ENCODE results near the gene TFDP2.
"Not testable (repeated sequence)": the region's sequence is repeated elsewhere in the genome, so short reads cannot be mapped to it uniquely, and the experiment has no call there.

TFDP2 gene

DNA sequence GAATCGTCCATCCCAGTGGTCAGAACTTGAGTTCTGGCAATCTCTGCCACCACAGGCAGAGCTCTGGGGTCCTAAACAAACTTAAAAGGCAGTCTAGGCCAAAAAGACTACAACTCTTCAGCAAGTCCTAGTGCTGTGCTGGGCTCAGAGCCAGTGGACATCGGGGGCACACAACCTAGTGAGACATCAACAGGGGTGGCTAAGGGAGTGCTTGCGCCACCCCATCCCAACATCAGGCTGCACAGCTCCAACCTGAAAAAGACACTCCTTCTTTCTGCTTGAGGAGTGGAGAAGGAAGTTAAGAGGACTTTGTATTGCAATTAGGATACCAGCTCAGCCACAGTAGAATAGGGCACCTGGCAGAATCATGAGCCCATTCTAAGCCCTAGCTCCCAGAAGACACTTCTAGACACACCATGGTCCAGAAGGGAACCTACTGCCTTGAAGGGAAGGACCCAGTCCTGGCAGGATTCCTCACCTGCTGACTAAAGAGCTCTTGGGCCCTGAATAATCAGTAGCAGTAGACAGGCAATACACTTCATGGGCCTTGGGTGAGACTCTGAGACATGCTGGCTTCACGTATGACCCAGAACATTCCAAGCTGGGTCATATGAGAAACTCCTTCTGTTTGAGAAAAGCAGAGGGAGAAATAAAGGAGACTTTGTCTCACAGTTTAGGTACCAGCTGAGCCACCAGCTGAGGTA, 72.0 kb downstream of the TFDP2 start:
- H3K9me3 ChIP-seq (ENCODE audit: control insufficient read depth in 5 of 5, low read length in 5 of 5) = no peaks in the 10 kb centered on the region
- no peaks in the 10 kb centered on the region for H3K27me3 ChIP-seq (ENCODE audit: control insufficient read depth in 5 of 5, insufficient read depth in 4 of 5, low read length in 5 of 5)
- peaks cover 0 to 4% (median 0%) of the 10 kb centered on the region in 5 donors for H3K4me1 ChIP-seq (ENCODE audit: control insufficient read depth in 5 of 5, insufficient read depth in 5 of 5, low read length in 5 of 5)
- no peak overlapping the region for H3K27ac ChIP-seq (ENCODE audit: low read depth, low read length)
- H3K4me3 ChIP-seq (ENCODE audit: low read depth in 1 of 5, low read length in 5 of 5) = no peak overlapping the region
- H3K9ac ChIP-seq (ENCODE audit: low read length in 5 of 5) = no peak overlapping the region
- peaks cover 2 to 9% (median 3%) of the 10 kb centered on the region in 5 donors for H3K36me3 ChIP-seq (ENCODE audit: control insufficient read depth in 5 of 5, insufficient read depth in 5 of 5, low read length in 5 of 5)

- not testable (repeated sequence) for H3K36me3 ChIP-seq (ENCODE audit: control insufficient read depth in 5 of 5, insufficient read depth in 5 of 5, low read length in 5 of 5); H3K27ac ChIP-seq (ENCODE audit: low read depth, low read length); H3K4me3 ChIP-seq (ENCODE audit: low read depth in 1 of 5, low read length in 5 of 5); H3K9ac ChIP-seq (ENCODE audit: low read length in 5 of 5); H3K4me1 ChIP-seq (ENCODE audit: control insufficient read depth in 5 of 5, insufficient read depth in 5 of 5, low read length in 5 of 5); H3K9me3 ChIP-seq (ENCODE audit: control insufficient read depth in 5 of 5, low read length in 5 of 5); H3K27me3 ChIP-seq (ENCODE audit: control insufficient read depth in 5 of 5, insufficient read depth in 4 of 5, low read length in 5 of 5)
Measured at GRCh38 chr3:142075656-142076055, 73.7 kb downstream of the TFDP2 start.

DNA sequence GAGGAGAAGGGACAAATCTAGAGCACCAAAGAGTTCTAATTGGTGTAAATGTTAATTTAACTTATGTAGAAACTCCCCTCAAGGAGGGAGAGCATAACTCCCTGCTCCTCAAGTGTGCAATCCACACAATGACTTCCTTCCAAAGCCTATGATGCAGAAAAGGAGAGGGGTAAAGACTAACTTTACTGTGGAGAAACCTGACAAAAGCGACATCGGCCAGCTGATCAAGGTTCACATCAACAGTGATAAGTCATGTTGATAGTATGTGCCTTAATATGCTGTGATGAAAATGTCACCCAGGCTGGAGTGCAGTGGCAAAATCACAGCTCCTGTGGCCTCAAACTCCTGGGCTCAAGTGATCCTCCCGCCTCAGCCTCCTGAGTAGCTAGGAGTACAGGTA, 76.5 kb downstream of the TFDP2 start:
- Histone ChIP-seq H3K4me1 (ENCODE audit: control insufficient read depth in 5 of 5, insufficient read depth in 5 of 5, low read length in 5 of 5) (no peaks in the 10 kb centered on the region), H3K36me3 (ENCODE audit: control insufficient read depth in 5 of 5, insufficient read depth in 5 of 5, low read length in 5 of 5) (peaks cover 2 to 8% (median 2%) of the 10 kb centered on the region in 5 donors), H3K27ac (ENCODE audit: low read depth, low read length) (no peak overlapping the region), H3K27me3 (ENCODE audit: control insufficient read depth in 5 of 5, insufficient read depth in 4 of 5, low read length in 5 of 5) (no peaks in the 10 kb centered on the region), H3K9me3 (ENCODE audit: control insufficient read depth in 5 of 5, low read length in 5 of 5) (no peaks in the 10 kb centered on the region), H3K4me3 (ENCODE audit: low read depth in 1 of 5, low read length in 5 of 5) (no peak overlapping the region), H3K9ac (ENCODE audit: low read length in 5 of 5) (no peak overlapping the region)

DNA sequence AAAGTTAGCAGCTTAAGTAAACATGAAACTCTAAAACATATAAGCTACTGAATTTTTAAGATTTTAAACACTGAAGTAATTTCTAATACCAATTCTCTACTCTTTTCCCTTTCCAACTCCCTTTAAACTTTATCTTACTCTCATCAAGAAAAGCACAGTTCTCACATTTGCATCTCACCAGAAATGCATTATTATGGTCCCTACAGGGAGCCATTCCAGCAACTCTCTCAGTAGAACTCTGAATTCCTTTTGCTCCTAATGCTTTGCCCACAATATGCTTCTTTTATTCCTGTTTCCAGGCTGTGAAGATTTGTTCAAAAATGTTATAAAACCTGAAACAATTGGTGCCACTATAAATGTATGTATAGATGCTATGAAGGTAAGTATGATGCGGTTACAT, 83.4 kb downstream of the TFDP2 start:
- Histone ChIP-seq H3K4me1 (ENCODE audit: control insufficient read depth in 5 of 5, insufficient read depth in 5 of 5, low read length in 5 of 5) (no peaks in the 10 kb centered on the region), H3K27me3 (ENCODE audit: control insufficient read depth in 5 of 5, insufficient read depth in 4 of 5, low read length in 5 of 5) (no peaks in the 10 kb centered on the region), H3K9me3 (ENCODE audit: control insufficient read depth in 5 of 5, low read length in 5 of 5) (no peaks in the 10 kb centered on the region)

DNA sequence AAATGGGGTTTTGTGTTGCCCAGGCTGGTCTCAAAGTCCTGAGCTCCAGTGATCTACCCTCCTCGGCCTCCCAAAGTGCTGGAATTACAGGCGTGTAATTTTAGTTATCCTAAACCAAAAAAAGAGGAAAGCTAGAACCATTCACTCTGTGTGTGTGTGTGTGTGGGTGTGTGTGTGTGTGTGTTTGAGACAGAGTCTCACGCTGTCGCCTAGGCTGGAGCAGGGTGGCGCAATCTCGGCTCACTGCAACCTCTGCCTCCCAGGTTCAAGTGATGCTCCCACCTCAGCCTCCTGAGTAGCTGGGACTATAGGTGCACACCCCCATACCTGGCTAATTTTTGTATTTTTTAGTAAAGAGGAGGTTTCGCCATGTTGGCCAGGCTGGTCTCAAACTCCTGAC, 84.0 kb downstream of the TFDP2 start:
- Histone ChIP-seq H3K36me3 (ENCODE audit: control insufficient read depth in 5 of 5, insufficient read depth in 5 of 5, low read length in 5 of 5) (peaks cover 0 to 3% (median 0%) of the 10 kb centered on the region in 5 donors), H3K27me3 (ENCODE audit: control insufficient read depth in 5 of 5, insufficient read depth in 4 of 5, low read length in 5 of 5) (no peaks in the 10 kb centered on the region), H3K4me1 (ENCODE audit: control insufficient read depth in 5 of 5, insufficient read depth in 5 of 5, low read length in 5 of 5) (no peaks in the 10 kb centered on the region)

More for the DNA sequence above, 83.4 kb downstream of the TFDP2 start:
- H3K9ac ChIP-seq (ENCODE audit: low read length in 5 of 5) = no peak overlapping the region
- no peak overlapping the region for H3K4me3 ChIP-seq (ENCODE audit: low read depth in 1 of 5, low read length in 5 of 5)
- peaks cover 0 to 3% (median 0%) of the 10 kb centered on the region in 5 donors for H3K36me3 ChIP-seq (ENCODE audit: control insufficient read depth in 5 of 5, insufficient read depth in 5 of 5, low read length in 5 of 5)
- H3K27ac ChIP-seq (ENCODE audit: low read depth, low read length) = no peak overlapping the region

DNA sequence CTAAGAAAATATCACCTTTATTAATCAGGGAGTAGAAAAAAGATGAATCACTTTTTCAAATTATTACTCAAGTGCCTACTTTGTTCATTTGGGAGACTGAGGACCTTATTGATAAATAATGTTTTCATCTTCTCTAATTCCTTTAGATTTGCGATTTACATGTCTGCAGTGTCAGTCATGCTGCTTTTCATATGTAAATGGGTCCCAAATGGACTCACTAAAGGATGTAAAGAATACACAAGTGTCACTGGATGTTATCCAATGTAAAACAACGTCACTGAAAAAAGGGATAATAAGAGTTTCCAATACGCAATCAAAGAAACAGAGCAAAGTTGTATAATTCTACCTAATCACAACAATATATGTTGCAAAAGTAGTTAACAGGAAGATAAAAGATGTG, 84.9 kb downstream of the TFDP2 start:
- Histone ChIP-seq H3K27ac (ENCODE audit: low read depth, low read length) (no peak overlapping the region), H3K36me3 (ENCODE audit: control insufficient read depth in 5 of 5, insufficient read depth in 5 of 5, low read length in 5 of 5) (peaks cover 0 to 3% (median 0%) of the 10 kb centered on the region in 5 donors), H3K9ac (ENCODE audit: low read length in 5 of 5) (no peak overlapping the region), H3K27me3 (ENCODE audit: control insufficient read depth in 5 of 5, insufficient read depth in 4 of 5, low read length in 5 of 5) (no peaks in the 10 kb centered on the region), H3K9me3 (ENCODE audit: control insufficient read depth in 5 of 5, low read length in 5 of 5) (no peaks in the 10 kb centered on the region), H3K4me3 (ENCODE audit: low read depth in 1 of 5, low read length in 5 of 5) (no peak overlapping the region), H3K4me1 (ENCODE audit: control insufficient read depth in 5 of 5, insufficient read depth in 5 of 5, low read length in 5 of 5) (no peaks in the 10 kb centered on the region)

More for the DNA sequence above, 84.0 kb downstream of the TFDP2 start:
- H3K27ac ChIP-seq (ENCODE audit: low read depth, low read length) = no peak overlapping the region
- H3K9ac ChIP-seq (ENCODE audit: low read length in 5 of 5) = no peak overlapping the region
- H3K4me3 ChIP-seq (ENCODE audit: low read depth in 1 of 5, low read length in 5 of 5) = no peak overlapping the region
- H3K9me3 ChIP-seq (ENCODE audit: control insufficient read depth in 5 of 5, low read length in 5 of 5) = no peaks in the 10 kb centered on the region

GRCh38 chr3:142057331-142057725, 92.0 kb downstream of the TFDP2 start:
- H3K36me3 ChIP-seq (ENCODE audit: control insufficient read depth in 5 of 5, insufficient read depth in 5 of 5, low read length in 5 of 5) = peaks cover 0 to 3% (median 0%) of the 10 kb centered on the region in 5 donors
- H3K9me3 ChIP-seq (ENCODE audit: control insufficient read depth in 5 of 5, low read length in 5 of 5) = peaks cover 0 to 4% (median 2%) of the 10 kb centered on the region in 5 donors
- no peaks in the 10 kb centered on the region for H3K4me1 ChIP-seq (ENCODE audit: control insufficient read depth in 5 of 5, insufficient read depth in 5 of 5, low read length in 5 of 5)
- H3K9ac ChIP-seq (ENCODE audit: low read length in 5 of 5) = no peak overlapping the region
- no peaks in the 10 kb centered on the region for H3K27me3 ChIP-seq (ENCODE audit: control insufficient read depth in 5 of 5, insufficient read depth in 4 of 5, low read length in 5 of 5)
- H3K27ac ChIP-seq (ENCODE audit: low read depth, low read length) = no peak overlapping the region
- no peak overlapping the region for H3K4me3 ChIP-seq (ENCODE audit: low read depth in 1 of 5, low read length in 5 of 5)

DNA sequence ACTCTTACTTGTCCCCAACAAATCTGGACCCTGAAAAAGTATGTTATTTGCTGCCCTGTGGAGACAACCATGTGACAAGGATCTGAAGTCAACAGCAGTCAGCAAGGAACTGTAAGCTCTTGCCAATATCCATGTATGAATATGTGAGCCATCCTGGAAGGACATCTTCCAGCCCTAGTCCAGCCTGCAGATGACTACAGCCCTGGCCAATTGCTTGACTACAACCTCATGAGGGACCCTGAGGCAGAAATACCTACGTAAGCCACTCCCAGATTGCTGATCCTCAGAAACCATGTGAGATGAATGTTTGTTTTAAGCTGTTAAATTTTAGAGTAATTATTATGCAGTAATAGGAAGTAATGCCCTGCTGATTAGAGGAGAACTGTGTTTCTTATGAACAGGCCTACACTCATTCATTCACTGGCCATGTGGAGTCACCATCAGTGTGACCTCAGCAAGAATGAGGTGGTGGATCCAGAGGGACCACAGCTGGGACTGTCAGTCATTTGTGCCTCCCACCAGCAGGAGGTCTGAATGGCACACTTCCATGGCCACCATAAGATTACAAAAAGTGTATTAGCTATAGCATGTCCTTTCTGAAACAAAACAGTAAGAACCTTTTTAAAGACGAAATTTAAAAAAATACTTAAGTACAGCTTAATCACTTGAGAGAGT, 92.6 kb downstream of the TFDP2 start:
- Histone ChIP-seq H3K27me3 (ENCODE audit: control insufficient read depth in 5 of 5, insufficient read depth in 4 of 5, low read length in 5 of 5) (no peaks in the 10 kb centered on the region), H3K4me3 (ENCODE audit: low read depth in 1 of 5, low read length in 5 of 5) (no peak overlapping the region), H3K9me3 (ENCODE audit: control insufficient read depth in 5 of 5, low read length in 5 of 5) (peaks cover 0 to 4% (median 2%) of the 10 kb centered on the region in 5 donors), H3K4me1 (ENCODE audit: control insufficient read depth in 5 of 5, insufficient read depth in 5 of 5, low read length in 5 of 5) (no peaks in the 10 kb centered on the region), H3K27ac (ENCODE audit: low read depth, low read length) (no peak overlapping the region), H3K9ac (ENCODE audit: low read length in 5 of 5) (no peak overlapping the region), H3K36me3 (ENCODE audit: control insufficient read depth in 5 of 5, insufficient read depth in 5 of 5, low read length in 5 of 5) (peaks cover 0 to 5% (median 2%) of the 10 kb centered on the region in 5 donors)

- Histone ChIP-seq H3K36me3 (ENCODE audit: control insufficient read depth in 5 of 5, insufficient read depth in 5 of 5, low read length in 5 of 5) (peaks cover 0 to 5% (median 2%) of the 10 kb centered on the region in 5 donors), H3K9ac (ENCODE audit: low read length in 5 of 5) (no peak overlapping the region), H3K9me3 (ENCODE audit: control insufficient read depth in 5 of 5, low read length in 5 of 5) (peaks cover 0 to 4% (median 2%) of the 10 kb centered on the region in 5 donors), H3K27ac (ENCODE audit: low read depth, low read length) (no peak overlapping the region), H3K4me1 (ENCODE audit: control insufficient read depth in 5 of 5, insufficient read depth in 5 of 5, low read length in 5 of 5) (no peaks in the 10 kb centered on the region), H3K27me3 (ENCODE audit: control insufficient read depth in 5 of 5, insufficient read depth in 4 of 5, low read length in 5 of 5) (no peaks in the 10 kb centered on the region), H3K4me3 (ENCODE audit: low read depth in 1 of 5, low read length in 5 of 5) (no peak overlapping the region)
Measured at GRCh38 chr3:142053835-142054234, 95.5 kb downstream of the TFDP2 start.

- Histone ChIP-seq H3K36me3 (ENCODE audit: control insufficient read depth in 5 of 5, insufficient read depth in 5 of 5, low read length in 5 of 5) (peaks cover 0 to 5% (median 2%) of the 10 kb centered on the region in 5 donors), H3K27ac (ENCODE audit: low read depth, low read length) (no peak overlapping the region), H3K9me3 (ENCODE audit: control insufficient read depth in 5 of 5, low read length in 5 of 5) (peaks cover 0 to 4% (median 2%) of the 10 kb centered on the region in 5 donors), H3K4me3 (ENCODE audit: low read depth in 1 of 5, low read length in 5 of 5) (no peak overlapping the region), H3K27me3 (ENCODE audit: control insufficient read depth in 5 of 5, insufficient read depth in 4 of 5, low read length in 5 of 5) (no peaks in the 10 kb centered on the region), H3K4me1 (ENCODE audit: control insufficient read depth in 5 of 5, insufficient read depth in 5 of 5, low read length in 5 of 5) (no peaks in the 10 kb centered on the region), H3K9ac (ENCODE audit: low read length in 5 of 5) (no peak overlapping the region)
Measured at GRCh38 chr3:142053244-142053643, 96.1 kb downstream of the TFDP2 start.

All from subcutaneous abdominal adipose tissue (tissue), 5 donors.